ENCODE results near the gene MSH3. TPM values are rescaled to one million over a fixed set of nuclear protein-coding genes. Genes with fewer than 3 reads are reported as not detected.

Gene MSH3
- total RNA-seq, 1 donor from 2014 or later: 11.0 TPM

- Histone ChIP-seq H3K27me3 (ENCODE audit: low read depth) (no peaks in the 10 kb centered on the region), H3K4me1 (no peaks in the 10 kb centered on the region), H3K27ac (replicated peaks) (no peak overlapping the region), H3K36me3 (peaks cover 8% of the 10 kb centered on the region), H3K4me3 (no peak overlapping the region), H3K9me3 (replicated peaks) (no peaks in the 10 kb centered on the region)
- DNase-seq: no peak
- no peak for TF ChIP-seq CTCF (IDR thresholded peaks at IDR 0.05; ENCODE audit: borderline replicate concordance)
- intact Hi-C loops (cut with micrococcal nuclease): no loop called here
These were observed 102.8 kb downstream of the MSH3 start for GRCh38 chr5:80757290-80757689.

GRCh38 chr5:80759866-80760577 lies 105.6 kb downstream of the MSH3 start:
- no peaks in the 10 kb centered on the region for H3K27me3 ChIP-seq (ENCODE audit: low read depth)
- H3K4me1 ChIP-seq: no peaks in the 10 kb centered on the region
- H3K9me3 ChIP-seq (replicated peaks): no peaks in the 10 kb centered on the region
- DNase-seq: no peak
- H3K4me3 ChIP-seq: no peak overlapping the region
- no peak for TF ChIP-seq CTCF (IDR thresholded peaks at IDR 0.05; ENCODE audit: borderline replicate concordance)
- no peak overlapping the region for H3K27ac ChIP-seq (replicated peaks)
- peaks cover 10% of the 10 kb centered on the region for H3K36me3 ChIP-seq
- intact Hi-C loops (cut with micrococcal nuclease): no loop called here

GRCh38 chr5:80760680-80761079 lies 106.2 kb downstream of the MSH3 start:
- no peak for DNase-seq
- intact Hi-C loops (cut with micrococcal nuclease): no loop called here
- H3K36me3 ChIP-seq: peaks cover 11% of the 10 kb centered on the region
- no peaks in the 10 kb centered on the region for H3K27me3 ChIP-seq (ENCODE audit: low read depth)
- no peak for TF ChIP-seq CTCF (IDR thresholded peaks at IDR 0.05; ENCODE audit: borderline replicate concordance)
- H3K4me3 ChIP-seq: no peak overlapping the region
- no peaks in the 10 kb centered on the region for H3K4me1 ChIP-seq
- no peak overlapping the region for H3K27ac ChIP-seq (replicated peaks)
- H3K9me3 ChIP-seq (replicated peaks): no peaks in the 10 kb centered on the region

GRCh38 chr5:80761176-80761575 lies 106.7 kb downstream of the MSH3 start:
- no peak for TF ChIP-seq CTCF (IDR thresholded peaks at IDR 0.05; ENCODE audit: borderline replicate concordance)
- intact Hi-C loops (cut with micrococcal nuclease): no loop called here
- Histone ChIP-seq H3K9me3 (replicated peaks) (no peaks in the 10 kb centered on the region), H3K36me3 (peaks cover 11% of the 10 kb centered on the region), H3K4me1 (no peaks in the 10 kb centered on the region), H3K27me3 (ENCODE audit: low read depth) (no peaks in the 10 kb centered on the region), H3K27ac (replicated peaks) (no peak overlapping the region), H3K4me3 (no peak overlapping the region)
- DNase-seq: no peak

- no peak for TF ChIP-seq CTCF (IDR thresholded peaks at IDR 0.05; ENCODE audit: borderline replicate concordance)
- Histone ChIP-seq H3K27me3 (ENCODE audit: low read depth) (no peaks in the 10 kb centered on the region), H3K9me3 (replicated peaks) (no peaks in the 10 kb centered on the region), H3K4me3 (no peak overlapping the region), H3K27ac (replicated peaks) (no peak overlapping the region), H3K4me1 (no peaks in the 10 kb centered on the region), H3K36me3 (peaks cover 11% of the 10 kb centered on the region)
- DNase-seq: no peak
- intact Hi-C loops (cut with micrococcal nuclease): no loop called here
These were observed 107.5 kb downstream of the MSH3 start for GRCh38 chr5:80761966-80762365.
